A549 treated with dexamethasone at 1 μM for 4 hours (cell line): ENCODE measurements around the gene KRTCAP3. TPM values are rescaled to one million over a fixed set of nuclear protein-coding genes. Genes with fewer than 3 reads are reported as not detected.

Experiments
- total RNA-seq: library from RNA; stranded (reverse); fragments of 200-300 nt; extraction: Qiagen RNA extraction; gene quantifications from 5 replicates; pipeline ENCODE4 v1.2.3, GENCODE V29; 2022

Gene KRTCAP3, protein sequence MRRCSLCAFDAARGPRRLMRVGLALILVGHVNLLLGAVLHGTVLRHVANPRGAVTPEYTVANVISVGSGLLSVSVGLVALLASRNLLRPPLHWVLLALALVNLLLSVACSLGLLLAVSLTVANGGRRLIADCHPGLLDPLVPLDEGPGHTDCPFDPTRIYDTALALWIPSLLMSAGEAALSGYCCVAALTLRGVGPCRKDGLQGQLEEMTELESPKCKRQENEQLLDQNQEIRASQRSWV
- total RNA-seq, result 0.39 to 0.87 TPM (median 0.45 TPM) in 5 replicates

DNA sequence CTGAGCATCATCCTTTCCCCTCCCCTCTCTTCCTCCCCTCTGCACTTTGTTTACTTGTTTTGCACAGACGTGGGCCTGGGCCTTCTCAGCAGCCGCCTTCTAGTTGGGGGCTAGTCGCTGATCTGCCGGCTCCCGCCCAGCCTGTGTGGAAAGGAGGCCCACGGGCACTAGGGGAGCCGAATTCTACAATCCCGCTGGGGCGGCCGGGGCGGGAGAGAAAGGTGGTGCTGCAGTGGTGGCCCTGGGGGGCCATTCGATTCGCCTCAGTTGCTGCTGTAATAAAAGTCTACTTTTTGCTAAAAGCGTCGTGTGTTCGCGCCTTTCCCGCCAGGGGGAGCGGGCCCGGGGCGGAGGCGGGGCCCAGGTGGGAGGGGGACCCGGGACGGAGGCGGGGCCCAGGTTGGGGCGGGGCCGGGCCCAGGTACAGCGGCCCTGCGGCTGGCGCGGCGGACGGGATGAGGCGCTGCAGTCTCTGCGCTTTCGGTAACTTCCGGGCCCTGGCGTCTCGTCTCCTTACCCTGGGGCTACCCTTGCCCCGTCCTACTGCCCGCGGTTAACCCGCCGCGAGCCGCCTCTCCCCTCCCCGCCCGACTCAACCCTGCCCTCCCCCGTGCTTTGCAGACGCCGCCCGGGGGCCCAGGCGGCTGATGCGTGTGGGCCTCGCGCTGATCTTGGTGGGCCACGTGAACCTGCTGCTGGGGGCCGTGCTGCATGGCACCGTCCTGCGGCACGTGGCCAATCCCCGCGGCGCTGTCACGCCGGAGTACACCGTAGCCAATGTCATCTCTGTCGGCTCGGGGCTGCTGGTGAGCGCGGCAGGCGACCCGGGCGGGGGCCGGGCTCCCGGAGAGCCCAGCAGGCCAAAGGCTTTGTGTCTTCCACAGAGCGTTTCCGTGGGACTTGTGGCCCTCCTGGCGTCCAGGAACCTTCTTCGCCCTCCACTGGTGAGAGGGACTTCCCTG is at the start of gene KRTCAP3:
KRTCAP3 (plus strand) TSS at position 424 of the 962 bp plus-strand sequence; CDS start at position 456, 32 bp downstream.

DNA sequence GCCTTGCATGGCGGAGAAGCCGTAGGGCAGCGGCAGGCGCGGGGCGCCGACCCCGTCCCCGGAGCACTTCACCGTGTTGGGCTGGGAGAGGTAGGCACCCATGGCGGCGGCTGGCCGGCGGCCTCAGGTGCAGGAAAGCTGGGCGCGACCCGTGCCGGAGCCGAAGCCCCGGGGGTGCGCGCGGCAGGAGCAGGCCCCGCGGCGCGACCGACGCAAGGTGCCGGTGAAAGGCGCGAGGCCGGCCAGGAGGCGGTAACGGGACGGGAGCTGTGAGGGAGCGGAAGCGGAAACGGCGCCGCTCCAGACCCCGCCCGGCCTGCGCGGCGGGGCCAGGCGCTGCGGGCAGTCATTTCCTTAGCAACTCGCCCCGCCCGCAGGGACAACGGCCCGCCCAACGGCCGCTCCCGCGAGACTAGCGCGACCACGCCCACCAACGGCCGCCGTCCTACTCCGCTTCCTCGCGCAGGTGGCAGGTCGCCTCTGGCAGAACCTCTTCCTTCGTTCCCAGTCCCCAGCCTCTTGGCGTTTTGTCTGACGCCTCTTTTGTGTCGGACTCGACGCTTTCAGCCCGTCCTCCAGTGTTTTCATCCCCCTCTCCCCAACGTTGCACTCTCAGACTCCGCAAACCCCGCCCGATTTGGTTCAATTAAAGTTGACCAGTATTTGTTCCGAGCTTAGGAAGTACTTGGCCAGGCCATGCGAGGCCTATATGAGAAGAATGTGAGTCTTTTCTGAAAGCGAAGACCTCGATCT is 32.7 kb upstream of the KRTCAP3 start, which contains the start of gene PPM1G:
PPM1G (minus strand) TSS at position 271 of the 753 bp plus-strand sequence; CDS start at position 102, 169 bp downstream.

DNA sequence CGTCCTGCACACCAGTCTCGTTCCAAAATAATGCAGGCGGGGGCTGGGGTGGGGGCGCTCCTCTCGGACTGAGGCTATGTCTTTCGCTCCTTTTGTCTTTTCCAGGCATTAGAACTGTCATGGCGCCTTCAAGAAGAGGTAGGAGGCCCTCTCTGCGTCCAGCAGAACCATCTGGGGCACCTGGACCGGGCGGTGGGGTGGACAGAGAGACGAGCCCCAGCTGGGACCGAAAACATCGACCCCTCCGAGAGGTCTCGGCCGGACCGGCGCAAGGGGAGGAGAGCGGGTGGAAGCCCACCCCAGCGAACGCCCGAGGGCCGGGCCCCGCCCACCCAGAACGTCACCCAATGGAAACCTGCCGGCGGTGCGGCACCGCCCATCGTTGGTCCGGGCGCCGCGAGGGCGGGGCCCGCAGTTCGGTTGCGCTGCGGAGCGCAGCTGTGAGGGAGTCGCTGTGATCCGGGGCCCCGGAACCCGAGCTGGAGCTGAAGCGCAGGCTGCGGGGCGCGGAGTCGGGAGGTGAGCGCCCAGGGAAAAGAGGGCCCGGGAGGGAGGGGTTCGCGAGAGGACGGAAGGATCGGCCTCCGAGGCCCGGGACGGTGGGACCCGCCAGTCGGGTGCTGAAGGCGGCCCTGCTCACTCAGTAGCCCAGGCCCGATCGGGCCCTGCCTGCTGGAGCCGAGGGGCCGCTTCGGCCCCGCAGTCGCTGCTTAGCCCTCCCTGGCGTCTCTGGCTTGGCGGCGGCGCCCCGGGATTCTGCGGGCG is 13.8 kb upstream of the KRTCAP3 start, which contains the start of gene NRBP1:
NRBP1 (plus strand) TSS at position 419 of the 765 bp plus-strand sequence. CDS start 4,643 bp downstream, outside the sequence.

DNA sequence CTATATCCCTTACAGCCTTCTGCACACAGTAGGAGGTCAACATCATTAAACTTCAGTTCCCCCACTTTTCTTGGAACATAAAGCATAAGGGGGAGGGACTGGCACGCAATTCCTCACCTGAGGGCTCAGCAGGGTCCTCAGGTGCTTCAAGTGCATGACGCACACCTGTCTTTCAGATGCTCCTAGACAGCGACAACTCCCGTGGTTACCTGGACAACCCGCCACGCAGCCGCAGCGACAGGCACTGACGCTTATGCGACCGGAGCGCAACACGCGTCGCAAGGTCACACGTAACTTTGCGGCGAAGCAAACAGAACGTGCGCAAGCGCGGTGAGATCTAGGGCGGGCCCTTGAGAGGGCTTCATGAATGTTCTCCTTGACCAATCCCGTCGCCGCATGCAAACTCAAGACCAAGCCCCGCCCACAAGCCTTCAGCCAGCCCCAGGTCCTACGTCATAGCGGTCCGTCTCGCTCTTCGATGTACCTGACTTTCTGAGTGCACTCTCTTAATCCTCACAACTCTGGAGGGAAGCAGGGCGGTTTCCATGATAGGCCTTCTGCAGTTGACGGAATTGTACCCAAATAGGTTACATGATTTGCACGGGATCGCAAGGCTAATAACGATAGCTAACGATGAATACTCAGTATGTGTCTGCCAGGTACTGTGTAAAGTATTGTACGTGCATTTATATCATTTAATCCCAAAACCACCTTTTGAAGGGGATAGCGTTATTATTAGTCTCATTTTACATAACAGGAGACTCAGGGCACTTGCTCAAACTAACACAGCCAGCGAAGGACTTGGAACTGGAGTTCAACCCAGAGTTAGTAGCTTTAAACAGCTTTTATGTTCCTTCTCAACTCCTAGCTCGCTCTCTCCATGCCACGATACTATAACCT is 47.6 kb downstream of the KRTCAP3 start, which contains the start of gene IFT172:
IFT172 (minus strand) TSS at position 246 of the 900 bp plus-strand sequence; CDS start at position 156, 90 bp downstream.

Other genes with a start within 250 kb of the KRTCAP3 start
- 203 to 224 TPM (median 205 TPM) in 5 replicates for gene ATRAID, start 230.3 kb upstream of the KRTCAP3 start, total RNA-seq
- 63.3 to 67.2 TPM (median 66.7 TPM) in 5 replicates for gene SLC5A6, start 230.1 kb upstream of the KRTCAP3 start, total RNA-seq
- 46.1 to 66.1 TPM (median 64.5 TPM) in 5 replicates for gene CAD, start 225.0 kb upstream of the KRTCAP3 start, total RNA-seq
- gene SLC30A3, start 179.3 kb upstream of the KRTCAP3 start, total RNA-seq, result 1.8 to 3.4 TPM (median 3.3 TPM) in 5 replicates
- gene DNAJC5G, start 166.9 kb upstream of the KRTCAP3 start, total RNA-seq, result not detected in 5 replicates
- 0.67 to 1.2 TPM (median 0.81 TPM) in 5 replicates for gene TRIM54, start 160.0 kb upstream of the KRTCAP3 start, total RNA-seq
- 0.63 to 2.5 TPM (median 1.7 TPM) in 5 replicates for gene UCN, start 133.9 kb upstream of the KRTCAP3 start, total RNA-seq
- 76.2 to 97.2 TPM (median 87.4 TPM) in 5 replicates for gene MPV17, start 119.3 kb upstream of the KRTCAP3 start, total RNA-seq
- gene GTF3C2, start 85.6 kb upstream of the KRTCAP3 start, total RNA-seq, result 57.2 to 68.7 TPM (median 63.7 TPM) in 5 replicates
- 51.5 to 60.8 TPM (median 57.1 TPM) in 5 replicates for gene EIF2B4, start 72.0 kb upstream of the KRTCAP3 start, total RNA-seq
- 124 to 133 TPM (median 128 TPM) in 5 replicates for gene SNX17, start 71.8 kb upstream of the KRTCAP3 start, total RNA-seq
- 11.5 to 15.4 TPM (median 13.4 TPM) in 5 replicates for gene ZNF513, start 61.6 kb upstream of the KRTCAP3 start, total RNA-seq
- 152 to 176 TPM (median 176 TPM) in 5 replicates for gene PPM1G, start 32.8 kb upstream of the KRTCAP3 start, total RNA-seq
- 119 to 140 TPM (median 133 TPM) in 5 replicates for gene NRBP1, start 13.8 kb upstream of the KRTCAP3 start, total RNA-seq
- 6.0 to 9.0 TPM (median 7.5 TPM) in 5 replicates for gene IFT172, start 47.4 kb downstream of the KRTCAP3 start, total RNA-seq
- gene FNDC4, start 52.8 kb downstream of the KRTCAP3 start, total RNA-seq, result 3.8 to 5.3 TPM (median 4.5 TPM) in 5 replicates
- gene GCKR, start 54.5 kb downstream of the KRTCAP3 start, total RNA-seq, result 0.13 to 0.20 TPM (median 0.13 TPM) in 5 replicates
- 18.2 to 21.6 TPM (median 19.3 TPM) in 5 replicates for gene ZNF512, start 140.7 kb downstream of the KRTCAP3 start, total RNA-seq
- 3.5 to 4.8 TPM (median 3.8 TPM) in 5 replicates for gene CCDC121, start 186.6 kb downstream of the KRTCAP3 start, total RNA-seq
- gene GPN1, start 186.7 kb downstream of the KRTCAP3 start, total RNA-seq, result 56.4 to 64.0 TPM (median 57.1 TPM) in 5 replicates
- 26.6 to 33.0 TPM (median 32.4 TPM) in 5 replicates for gene SUPT7L, start 221.2 kb downstream of the KRTCAP3 start, total RNA-seq
- gene SLC4A1AP, start 221.5 kb downstream of the KRTCAP3 start, total RNA-seq, result 30.4 to 33.5 TPM (median 32.9 TPM) in 5 replicates